NK-92 treated with Interleukin-12 subunit alpha and Interleukin-12 subunit beta, amount 100 ng/mL, for 24 hours (cell line): Measurements from ENCODE around the gene AGRN.

Experiments
- DNase-seq: peaks from one replicate; lab custom pipeline; 2025; lab: John Stamatoyannopoulos, UW

The AGRN gene

DNA sequence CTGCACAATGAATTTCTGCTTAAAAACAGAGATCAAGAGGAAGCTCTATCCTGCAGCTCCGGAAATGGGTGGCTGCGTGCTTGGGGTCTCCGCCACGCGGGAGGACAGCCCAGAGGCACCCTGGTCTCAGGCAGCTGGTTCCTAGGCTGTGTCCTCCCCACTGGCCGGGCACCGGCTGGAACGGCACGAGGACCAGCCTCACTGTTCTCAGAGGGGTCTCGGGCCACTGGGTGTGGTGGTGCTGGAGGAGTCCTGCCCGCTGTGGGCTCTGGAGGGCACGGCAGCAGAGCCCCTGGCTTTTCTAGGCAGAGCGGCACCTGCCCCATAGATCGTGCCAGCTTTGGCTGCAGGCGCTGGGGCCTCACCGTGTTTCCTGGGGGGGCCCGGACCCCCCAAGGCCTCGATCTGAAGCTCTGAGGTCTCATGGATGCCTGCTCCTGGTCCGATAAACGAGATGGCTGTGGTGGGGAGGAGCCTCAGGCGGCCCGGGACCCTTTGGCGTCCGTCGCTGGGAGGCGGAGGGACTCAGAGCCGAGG lies 62.4 kb downstream of the AGRN start:
- DNase-seq: no peak

DNA sequence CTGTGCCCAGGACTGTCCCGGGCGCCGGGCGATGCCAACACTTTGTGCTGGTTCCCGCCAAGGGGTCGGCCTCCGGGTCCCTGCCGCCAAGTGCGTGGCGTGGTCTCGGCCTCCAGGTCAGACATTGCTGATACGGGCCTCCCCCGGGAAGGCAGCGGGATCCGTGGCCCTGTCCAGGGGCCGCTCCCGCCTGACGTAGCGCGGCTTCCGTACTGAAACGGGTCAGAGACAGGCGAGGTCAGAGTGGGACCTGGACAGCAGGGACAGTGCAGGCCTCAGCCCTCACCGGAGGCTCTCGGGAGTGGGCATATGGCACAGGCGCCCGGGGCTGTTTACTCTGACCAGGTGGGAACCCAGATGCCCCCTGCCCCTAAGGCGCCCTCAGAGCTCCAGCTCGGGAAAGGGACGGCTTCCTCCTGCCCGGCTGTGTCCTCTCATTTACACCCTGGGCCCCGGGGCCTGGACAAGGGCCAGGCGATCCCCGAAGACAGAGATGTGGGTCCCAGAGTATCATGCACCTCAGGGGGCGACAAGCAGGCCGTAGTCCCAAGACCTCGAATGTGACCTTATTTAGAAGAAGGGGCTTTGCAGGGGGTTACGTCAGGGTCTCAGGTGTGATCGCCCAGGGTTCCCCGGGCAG lies 63.0 kb downstream of the AGRN start:
- no peak for DNase-seq

DNA sequence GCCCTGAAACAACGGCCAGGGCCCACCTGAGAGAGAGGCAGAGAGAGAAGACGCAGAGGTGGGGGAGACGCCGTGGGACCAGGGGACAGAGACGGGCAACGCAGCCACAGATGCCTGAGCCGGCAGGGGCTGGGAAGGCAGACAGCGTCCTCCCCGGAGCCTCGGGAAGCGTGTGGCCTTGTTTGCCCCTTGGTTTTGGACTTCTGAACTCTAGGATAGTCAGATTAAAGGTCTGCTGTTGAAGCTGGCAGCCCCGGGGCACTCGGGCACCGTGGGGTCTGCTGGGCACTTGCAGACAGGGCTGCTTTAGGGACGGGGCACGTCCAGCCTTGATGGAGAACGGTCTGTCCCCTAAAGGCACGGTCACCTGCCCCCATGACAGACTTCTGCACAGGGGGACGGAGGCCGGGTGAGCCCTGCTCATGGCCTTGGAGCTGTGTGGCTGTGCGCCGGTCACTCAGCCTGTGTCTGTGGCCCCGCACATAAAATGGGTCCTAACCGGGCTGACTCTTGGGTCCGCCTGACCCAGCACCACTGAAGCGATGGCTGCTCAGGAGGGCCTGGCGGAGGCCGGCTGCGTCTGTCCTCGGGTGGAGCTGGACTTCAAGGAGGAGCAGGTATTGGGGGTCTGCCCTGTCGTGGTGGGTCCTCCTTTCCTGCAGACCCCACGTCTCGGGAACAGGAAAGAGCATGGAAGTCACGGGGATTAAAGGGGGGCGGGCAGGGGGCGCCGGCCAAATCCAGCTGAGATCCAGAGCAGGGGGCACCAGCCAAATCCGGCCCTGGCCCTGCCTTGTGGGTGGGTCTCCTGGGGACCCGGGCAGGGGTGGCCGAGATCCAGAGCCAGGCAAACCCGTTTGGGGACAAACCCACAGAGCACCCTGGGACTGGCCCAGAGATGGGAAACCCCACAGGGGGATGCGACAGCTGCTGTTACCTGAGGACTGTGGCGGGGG lies 63.8 kb downstream of the AGRN start:
- DNase-seq: no peak

DNA sequence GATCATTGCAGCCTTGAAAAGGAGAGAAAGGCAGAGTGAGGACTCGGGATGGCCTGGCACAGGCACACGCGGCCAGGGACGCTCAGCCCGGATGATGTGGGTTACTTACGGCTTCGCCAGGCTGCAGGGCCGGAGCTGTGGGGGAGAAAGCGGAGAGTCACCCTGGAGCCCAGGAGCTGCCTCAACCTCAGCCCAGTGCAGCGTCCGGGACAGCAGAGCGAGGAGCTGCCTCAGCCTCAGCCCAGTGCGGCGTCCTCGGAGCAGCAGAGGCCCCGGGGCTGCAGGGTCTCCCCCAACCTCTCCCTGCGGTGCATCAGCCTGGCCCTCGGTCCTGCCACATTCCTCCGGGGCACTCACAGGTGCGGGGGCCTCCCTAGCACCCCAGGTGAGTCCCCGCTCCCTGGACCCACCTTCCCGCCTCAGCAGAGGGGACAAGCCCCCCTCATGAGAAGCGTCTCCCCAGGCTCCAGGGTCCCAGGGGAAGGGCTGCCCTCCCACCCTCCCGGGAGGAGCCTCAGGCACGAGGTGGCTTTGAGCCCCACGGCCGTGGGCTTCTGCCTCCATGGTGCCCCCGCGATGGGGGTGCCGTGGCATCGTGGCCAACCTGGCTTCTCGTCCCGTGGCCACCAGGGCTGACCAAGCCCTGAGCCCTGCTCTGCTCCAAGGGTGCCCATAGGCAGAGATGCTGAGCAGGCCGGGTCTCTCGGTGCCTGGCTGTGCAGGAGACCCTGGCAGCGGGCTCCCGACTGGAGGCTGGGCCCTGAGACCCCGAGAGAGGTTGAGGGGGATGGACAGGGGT lies 64.7 kb downstream of the AGRN start:
- no peak for DNase-seq

DNA sequence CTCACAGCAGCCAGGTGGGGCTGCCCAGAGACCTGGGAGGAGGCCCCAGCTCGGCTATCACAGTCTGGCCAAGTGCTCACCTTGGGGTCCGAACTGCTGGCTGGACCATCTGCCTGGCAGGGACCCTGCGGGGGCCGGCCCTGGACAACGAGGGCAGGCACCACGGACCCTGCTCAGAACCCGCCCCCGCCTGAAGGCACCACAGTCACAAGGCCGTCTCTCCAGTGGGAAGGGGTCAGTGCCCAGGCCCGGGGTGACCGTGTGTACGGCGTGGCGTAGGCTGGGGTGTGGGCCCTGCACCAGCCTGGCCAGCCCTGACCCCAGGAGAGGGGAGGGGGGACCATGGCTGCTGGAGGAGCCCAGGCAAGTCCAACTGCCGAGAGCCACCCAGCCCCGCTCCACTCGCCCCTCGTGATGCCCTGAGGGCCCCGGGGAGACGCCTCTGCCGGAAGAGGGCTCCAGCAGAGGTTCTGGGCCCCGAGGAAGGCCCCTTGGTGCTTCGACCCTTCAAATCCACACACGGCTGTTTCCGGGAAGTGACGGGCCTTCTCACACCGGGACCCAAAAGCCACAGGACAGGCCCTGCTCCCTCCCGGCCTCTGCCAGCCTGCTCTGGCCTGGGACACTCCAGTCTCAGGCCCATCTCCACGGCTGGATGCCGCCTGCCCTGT lies 65.4 kb downstream of the AGRN start:
- DNase-seq: no peak

DNA sequence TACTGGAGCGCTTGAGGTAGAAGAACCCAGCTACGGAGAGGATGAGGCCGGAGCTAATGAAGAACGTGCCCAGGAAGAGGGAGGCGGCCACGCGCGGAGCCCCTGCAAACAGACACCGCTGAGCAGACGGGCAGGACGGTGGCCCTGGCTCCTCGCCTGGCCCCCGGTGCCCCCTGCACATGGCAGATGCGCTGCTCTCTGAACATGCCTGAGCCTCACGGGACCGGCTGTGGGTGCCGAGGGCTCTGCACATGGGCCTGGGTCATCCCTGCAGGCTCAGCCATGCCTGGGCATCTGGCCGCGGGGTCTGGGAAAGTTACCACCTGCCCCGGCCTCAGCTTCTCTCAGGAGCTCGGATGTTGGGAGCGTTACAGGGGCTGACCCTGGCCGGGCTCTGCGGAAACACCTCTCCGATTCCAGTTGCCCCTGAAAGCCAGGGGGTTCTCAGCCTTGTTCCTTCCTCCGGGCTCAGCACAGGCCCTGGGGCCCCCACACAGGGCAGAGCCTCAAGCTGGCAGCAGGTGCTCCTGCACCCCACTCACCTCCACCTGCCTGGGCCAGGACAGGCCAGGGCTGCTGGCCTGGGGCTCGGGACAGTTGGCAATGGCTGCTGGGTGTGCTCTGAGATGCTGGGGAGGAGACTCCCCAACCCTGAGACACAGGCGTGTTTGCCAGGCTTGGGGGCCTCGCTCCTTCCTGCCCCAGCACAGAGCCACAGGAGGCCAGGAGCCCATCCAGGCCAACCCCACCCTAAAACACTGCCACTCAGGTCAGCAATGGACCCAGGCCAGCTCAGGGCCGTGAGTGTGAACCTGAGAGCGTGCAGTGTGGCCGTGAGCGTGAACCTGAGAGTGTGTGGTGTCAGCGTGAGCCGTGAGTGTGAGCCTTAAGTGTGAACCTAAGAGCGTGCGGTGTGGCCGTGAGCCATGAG lies 66.3 kb downstream of the AGRN start:
- DNase-seq: no peak

DNA sequence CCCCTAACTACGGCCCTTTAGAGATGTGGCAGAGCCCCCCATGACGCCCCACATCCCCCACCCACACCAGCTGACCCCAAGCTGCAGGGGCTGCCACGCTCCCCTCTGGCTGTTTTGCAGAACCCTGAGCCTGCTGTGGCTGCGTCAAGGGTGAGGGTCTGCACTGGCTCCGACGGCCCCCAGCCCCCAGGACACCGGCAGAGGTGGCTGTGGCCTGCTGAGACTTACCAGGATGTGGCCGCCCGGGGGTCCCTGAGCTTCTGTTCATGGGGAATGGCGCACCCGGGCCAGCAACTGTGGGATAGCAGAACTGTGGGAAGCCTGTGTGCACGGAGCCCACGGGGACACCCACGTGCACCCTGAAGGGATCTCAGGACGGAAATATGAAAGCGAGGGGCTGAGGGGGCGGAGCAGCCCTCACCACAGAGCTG lies 67.0 kb downstream of the AGRN start:
- no peak for DNase-seq

DNA sequence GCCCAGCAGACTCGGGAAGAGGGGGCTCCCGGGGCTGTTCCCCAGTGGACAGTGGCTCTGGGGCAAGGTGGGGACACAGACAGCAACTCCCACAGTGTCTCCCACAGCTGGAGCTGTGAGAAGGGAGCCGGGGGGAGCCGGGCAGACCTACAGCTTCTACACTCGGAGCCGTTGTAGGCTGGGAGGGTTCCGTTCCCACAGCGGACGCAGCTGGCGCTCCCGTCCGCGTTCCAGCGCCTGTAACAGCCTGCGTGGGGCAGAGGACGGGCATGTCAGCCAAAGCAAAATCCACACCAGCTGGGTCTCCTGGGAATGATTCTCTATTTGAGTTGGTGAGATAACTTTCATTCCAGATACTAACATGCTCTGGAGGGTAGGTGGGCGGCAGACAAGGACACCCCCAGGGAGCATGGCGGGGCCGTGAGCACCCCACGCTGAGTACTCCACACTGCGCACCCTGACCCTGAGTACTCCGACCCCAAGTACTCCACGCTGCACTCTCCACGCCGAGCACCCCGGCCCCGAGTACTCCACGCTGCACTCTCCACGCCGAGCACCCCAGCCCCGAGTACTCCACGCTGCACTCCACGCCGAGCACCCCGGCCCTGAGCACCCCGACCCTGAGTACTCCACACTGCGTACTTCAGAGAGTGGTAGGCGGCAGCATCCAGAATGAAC lies 67.6 kb downstream of the AGRN start:
- DNase-seq: no peak

DNA sequence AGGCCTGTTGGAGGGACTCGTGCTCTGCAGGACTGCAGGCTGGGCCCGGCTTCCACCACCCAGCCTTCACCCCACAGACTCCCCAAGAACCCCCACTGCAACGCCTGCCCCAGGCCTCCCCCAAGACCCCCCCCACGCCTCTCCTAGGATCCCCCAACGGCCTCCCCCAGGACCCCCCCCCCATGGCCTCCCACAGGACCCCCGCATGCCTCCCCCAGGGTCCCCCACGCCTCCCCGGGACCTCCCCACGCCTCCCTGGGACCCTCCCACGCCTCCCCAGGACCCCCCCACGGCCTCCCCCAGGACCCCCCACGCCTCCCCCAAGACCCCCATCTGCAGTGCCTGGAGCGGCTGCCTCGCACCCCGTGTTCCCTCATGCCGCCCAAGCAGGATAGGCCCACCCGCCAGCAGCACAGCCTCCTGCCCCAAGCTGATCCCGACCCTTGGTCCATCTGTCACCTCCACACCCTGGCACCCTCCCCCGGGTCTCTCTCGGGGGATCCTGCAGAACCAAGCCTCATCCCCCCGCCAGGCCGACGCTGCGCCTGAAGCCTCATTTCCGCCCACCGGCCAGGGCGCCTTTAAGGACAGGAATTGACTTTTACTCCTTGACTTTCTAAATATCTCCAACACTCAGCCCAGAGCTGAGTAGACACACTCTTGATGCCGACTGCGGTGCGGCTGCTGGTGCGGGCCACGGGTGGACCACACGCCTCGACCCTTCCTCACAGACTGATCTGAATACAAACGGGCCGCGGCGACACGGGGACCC lies 68.3 kb downstream of the AGRN start:
- DNase-seq: no peak

DNA sequence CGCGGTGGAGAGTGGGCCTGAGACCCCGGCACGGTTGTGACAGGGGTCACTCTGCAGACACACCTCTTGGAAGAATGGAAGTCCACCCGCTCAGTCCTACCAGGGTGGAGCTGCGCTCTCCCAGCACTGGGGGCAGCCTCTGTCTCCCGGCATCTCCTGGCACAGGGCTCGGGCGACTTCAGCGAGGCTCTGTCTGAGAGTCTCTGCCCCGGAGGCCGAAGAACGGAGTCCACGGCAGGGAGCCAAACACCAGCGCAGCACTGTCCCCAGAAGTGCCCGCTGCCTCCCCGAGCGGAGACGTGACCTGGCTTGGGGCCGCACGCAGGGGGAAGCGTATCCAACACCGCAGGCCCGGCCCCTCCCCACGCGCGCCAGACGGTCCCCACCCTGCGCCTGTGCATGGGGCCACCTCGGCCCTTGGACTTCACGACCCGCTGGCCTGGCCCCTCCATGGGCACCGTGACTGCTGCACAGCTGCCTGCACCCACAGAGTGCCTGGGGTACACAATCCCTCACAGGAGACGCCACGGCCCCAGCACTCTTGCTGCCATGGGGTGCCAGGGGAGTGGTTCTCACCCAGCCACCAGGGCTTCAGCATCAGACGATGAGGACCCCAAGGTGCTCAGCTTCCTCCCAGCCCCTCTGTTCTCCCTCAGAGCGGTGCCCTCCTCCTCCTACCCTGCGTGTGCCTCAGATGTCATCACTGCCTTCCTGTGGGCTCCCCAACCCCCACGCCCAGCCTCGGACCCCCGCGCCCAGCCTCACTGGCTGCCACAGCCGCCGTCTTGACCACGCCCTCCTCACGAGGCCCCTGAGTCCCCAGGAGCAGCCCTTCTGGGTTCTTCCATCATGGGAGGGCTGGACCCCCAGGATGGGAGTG lies 69.1 kb downstream of the AGRN start:
- no peak for DNase-seq

DNA sequence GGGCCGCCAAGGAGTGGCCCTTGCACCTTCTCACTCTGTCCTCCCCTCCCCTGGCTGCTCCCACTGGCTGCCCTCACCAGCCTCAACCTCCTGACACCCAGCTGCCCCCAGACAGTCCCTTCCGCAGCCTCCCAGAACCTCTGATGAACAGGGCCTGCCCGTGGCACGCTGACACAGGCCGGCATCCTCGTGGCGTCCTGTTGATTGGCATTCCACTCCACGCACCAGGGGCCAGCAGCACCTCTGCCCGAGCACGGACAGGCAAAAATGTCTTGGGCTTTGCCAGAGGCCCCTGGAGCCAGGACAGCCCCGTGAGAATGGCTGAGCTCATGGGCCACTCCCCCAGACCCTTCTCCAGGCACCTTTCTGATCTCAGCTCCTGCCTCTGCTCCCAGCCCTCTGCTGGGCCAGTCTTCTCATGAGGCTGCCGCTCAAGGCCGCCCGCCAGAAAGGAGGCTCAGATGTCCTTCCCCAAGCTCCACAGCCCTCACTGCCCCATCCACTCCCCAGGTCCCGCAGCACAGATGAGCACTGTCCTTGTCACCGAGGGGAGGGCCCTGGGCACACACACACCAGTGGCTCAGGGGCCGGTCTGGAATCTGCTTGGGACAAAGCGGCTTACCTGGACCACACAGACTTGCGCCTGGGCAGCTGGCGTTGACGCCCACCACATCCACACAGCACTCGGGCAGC lies 70.0 kb downstream of the AGRN start:
- no peak for DNase-seq

DNA sequence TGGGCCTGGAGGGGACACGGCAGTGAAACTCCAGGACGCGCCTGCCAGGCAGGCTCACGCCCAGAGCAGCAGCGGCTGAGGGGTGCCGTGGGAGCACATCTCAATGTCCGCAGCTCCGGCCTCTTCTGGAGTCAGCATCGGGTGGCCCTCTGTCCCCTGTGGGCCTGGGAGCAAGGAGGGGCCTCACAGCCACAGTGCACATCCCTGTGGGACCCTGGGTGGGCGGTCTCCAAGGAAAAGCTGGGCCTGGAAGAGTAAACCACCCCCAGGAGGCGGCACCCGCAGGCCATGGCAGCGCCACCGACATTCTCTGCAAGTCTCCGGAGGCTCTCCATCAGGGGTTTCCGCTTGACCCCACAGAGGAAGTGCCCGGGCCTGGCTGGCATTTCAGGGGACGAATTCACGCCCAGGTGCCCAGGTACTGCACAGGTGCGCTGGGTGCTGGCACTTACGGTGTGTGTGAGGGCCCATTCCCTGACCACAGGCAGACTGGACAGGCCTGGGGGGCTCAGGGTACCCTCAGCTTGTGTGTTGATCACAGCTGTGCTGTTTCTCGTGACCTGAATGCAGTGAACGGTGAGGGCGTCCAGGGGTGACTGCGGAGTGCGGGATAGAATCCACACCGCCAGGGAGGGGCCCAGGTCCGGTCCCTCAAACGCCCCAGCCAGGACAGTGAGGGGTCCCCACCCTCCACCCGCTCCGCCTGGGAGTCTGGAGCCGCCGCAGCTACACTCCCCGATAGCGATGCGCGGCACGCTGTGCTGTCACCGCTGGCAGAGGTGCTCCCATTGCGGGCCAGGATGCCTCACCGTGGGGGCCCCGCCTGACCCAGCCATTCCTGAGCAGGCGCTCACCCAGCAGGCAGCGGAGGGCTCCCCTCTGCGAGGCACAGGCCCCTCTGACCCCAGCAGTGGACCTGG lies 70.8 kb downstream of the AGRN start:
- no peak for DNase-seq

DNA sequence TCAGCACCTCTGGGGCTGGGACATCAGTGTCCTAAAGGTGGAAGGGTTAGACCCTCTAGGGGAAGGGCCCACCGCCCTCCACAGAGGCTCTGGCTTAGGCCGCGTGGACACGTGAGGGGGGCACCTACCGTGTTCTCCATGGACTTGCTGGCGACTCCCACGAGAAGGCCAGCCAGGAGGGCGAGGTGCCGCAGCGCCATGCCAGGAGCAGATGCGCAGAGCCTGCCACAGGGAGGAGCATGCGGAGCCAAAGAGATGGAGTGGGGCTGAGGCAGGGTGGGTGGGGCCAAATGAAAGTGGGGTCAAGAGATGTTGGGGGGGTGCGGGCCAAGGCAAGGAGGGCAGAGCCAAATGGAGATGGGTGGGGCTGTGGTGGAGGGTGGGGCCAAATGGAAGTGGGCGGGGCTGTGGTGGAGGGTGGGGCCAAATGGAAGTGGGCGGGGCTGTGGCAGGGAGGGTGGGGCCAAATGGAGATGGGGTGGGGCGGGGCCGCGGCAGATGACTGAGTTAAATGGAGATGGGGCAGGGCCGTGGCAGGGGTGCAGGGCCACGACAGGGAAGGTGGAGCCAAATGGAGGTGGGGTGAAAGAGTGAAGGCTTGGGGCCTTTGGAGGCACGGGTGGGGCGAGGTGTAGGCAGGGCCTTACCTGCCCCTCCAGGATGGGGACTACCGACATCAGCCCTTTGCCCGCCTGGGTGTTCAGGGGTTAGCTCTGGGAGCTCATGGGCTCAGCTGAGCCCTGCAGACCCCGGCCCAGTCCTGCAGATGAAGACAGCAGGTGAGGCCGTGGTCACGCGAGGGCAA lies 71.6 kb downstream of the AGRN start:
- no peak for DNase-seq

DNA sequence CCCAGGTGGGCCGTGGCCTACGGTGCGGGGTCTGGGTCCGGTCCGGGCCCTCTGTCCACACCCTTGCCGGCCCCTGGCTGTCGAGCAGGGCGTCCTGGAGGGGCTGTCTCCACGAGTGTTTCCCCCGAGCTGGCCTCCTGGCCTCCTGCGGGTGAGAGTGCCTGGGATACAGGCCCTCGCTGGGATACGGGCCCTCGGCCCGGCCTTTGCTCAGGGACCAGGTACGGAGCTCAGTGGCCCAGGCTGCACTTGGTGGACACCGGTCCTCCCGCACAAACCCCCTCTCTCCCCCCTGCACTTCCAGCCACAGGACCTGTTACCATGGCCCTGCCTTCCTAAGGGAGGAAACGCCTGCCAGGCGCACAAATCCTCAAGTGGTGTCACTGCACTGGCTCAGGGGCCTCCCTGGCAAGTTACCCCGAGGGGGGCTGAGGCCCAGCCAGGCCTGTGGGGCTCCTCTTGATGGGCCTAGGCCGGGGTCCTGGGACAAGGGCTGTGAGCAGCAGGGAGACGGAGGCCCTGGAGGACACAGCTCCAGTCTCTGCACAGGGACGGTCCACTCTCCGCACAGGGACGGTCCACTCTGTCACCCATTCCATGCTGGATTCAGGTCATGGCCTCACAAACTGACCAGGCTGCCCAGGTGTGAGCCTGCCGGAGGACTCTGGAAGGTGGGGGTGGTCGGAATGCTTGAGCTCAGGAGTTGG lies 72.4 kb downstream of the AGRN start:
- no peak for DNase-seq
